GM23338 (cell line): ENCODE measurements around the gene GYS2. TPM values are rescaled to one million over a fixed set of nuclear protein-coding genes. Genes with fewer than 3 reads are reported as not detected.

Experiments
- CREB1 ChIP-seq: fragments of 250-450 bp; sonication (Bioruptor Pico); IDR thresholded peaks from 2 replicates; pipeline ENCODE4 v1.5.0; 2020; ENCODE audit warnings: low read depth, mild to moderate bottlenecking, moderate library complexity
- ETS1 ChIP-seq: IDR thresholded peaks from 2 replicates; pipeline ENCODE4 v1.6.1; 2016; ENCODE audit warnings: antibody characterized with exemption
- EZH2 ChIP-seq: fragments of 200-600 bp; sonication (generic); IDR thresholded peaks from one replicate; pipeline ENCODE4 v1.8.0; 2017; ENCODE audit warnings: antibody characterized with exemption, mild to moderate bottlenecking, low read depth; ENCODE audit not compliant: unreplicated experiment
- JUNB ChIP-seq: IDR thresholded peaks from one replicate; pipeline ENCODE4 v1.6.1; 2016; ENCODE audit warnings: antibody characterized with exemption; ENCODE audit not compliant: unreplicated experiment
- NANOG ChIP-seq: IDR thresholded peaks from 2 replicates; pipeline ENCODE4 v1.6.1; 2016; ENCODE audit warnings: antibody characterized with exemption, borderline replicate concordance
- POLR2AphosphoS5 ChIP-seq: IDR thresholded peaks from 2 replicates; pipeline ENCODE4 v1.6.1; 2016; ENCODE audit warnings: antibody characterized with exemption, low read depth
- STAT1 ChIP-seq: IDR thresholded peaks from one replicate; pipeline ENCODE4 v1.6.1; 2016; ENCODE audit warnings: antibody characterized with exemption; ENCODE audit not compliant: unreplicated experiment
- ZNF114 ChIP-seq: fragments of 250-450 bp; sonication (Bioruptor Pico); IDR thresholded peaks from 2 replicates; pipeline ENCODE4 v1.5.0; 2020; ENCODE audit warnings: mild to moderate bottlenecking, moderate library complexity
- ZNF331 ChIP-seq: fragments of 250-450 bp; sonication (Bioruptor Pico); IDR thresholded peaks from 2 replicates; pipeline ENCODE4 v1.5.0; 2020; ENCODE audit warnings: low read depth, mild to moderate bottlenecking, moderate library complexity
- polyA plus RNA-seq: library from polyadenylated mRNA; unstranded; fragments of >200 nt; fragmentation: Nextera tagmentation; extraction: Ambion mirVana; gene quantifications from 2 replicates; pipeline ENCODE4 v1.2.1, GENCODE V29; 2016
- total RNA-seq: library from RNA; depleted of rRNA; stranded (reverse); fragments of >200 nt; shearing (Covaris generic); gene quantifications from 2 replicates; pipeline ENCODE4 v1.2.3, GENCODE V29; 2014
- TF ChIP-seq, protein P1 (sequence below): fragments of 250-450 bp; sonication (Bioruptor Pico); IDR thresholded peaks from 2 replicates; pipeline ENCODE4 v1.5.0; 2020; ENCODE audit warnings: mild to moderate bottlenecking, moderate library complexity
- TF ChIP-seq, protein P2 (sequence below): IDR thresholded peaks from one replicate; pipeline ENCODE4 v1.6.1; 2018; ENCODE audit warnings: antibody characterized with exemption; ENCODE audit not compliant: unreplicated experiment

GYS2 gene
- total and polyA plus RNA-seq, 2 experiments from 2014 or later: not detected

DNA sequence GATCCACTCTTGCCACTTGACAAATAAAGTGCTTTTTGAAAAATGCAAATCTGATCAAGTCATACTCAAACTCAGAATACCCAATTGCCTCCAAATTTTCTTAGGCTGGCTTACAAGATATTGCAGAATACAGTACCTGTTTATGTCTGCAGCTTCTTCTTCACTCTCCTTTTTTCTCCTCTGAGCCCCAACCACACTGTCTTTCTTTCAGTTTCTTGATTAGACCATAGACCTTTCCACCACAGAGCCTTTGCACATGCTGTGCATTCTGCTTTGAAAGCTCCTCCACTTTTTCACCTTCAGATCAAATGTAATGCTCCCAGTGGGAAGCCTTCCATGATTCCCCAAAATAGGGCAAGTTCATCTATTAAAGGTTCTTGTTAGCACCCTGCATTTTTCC, 13.9 kb upstream of the GYS2 start (continued):
- TF ChIP-seq, protein P1, sequence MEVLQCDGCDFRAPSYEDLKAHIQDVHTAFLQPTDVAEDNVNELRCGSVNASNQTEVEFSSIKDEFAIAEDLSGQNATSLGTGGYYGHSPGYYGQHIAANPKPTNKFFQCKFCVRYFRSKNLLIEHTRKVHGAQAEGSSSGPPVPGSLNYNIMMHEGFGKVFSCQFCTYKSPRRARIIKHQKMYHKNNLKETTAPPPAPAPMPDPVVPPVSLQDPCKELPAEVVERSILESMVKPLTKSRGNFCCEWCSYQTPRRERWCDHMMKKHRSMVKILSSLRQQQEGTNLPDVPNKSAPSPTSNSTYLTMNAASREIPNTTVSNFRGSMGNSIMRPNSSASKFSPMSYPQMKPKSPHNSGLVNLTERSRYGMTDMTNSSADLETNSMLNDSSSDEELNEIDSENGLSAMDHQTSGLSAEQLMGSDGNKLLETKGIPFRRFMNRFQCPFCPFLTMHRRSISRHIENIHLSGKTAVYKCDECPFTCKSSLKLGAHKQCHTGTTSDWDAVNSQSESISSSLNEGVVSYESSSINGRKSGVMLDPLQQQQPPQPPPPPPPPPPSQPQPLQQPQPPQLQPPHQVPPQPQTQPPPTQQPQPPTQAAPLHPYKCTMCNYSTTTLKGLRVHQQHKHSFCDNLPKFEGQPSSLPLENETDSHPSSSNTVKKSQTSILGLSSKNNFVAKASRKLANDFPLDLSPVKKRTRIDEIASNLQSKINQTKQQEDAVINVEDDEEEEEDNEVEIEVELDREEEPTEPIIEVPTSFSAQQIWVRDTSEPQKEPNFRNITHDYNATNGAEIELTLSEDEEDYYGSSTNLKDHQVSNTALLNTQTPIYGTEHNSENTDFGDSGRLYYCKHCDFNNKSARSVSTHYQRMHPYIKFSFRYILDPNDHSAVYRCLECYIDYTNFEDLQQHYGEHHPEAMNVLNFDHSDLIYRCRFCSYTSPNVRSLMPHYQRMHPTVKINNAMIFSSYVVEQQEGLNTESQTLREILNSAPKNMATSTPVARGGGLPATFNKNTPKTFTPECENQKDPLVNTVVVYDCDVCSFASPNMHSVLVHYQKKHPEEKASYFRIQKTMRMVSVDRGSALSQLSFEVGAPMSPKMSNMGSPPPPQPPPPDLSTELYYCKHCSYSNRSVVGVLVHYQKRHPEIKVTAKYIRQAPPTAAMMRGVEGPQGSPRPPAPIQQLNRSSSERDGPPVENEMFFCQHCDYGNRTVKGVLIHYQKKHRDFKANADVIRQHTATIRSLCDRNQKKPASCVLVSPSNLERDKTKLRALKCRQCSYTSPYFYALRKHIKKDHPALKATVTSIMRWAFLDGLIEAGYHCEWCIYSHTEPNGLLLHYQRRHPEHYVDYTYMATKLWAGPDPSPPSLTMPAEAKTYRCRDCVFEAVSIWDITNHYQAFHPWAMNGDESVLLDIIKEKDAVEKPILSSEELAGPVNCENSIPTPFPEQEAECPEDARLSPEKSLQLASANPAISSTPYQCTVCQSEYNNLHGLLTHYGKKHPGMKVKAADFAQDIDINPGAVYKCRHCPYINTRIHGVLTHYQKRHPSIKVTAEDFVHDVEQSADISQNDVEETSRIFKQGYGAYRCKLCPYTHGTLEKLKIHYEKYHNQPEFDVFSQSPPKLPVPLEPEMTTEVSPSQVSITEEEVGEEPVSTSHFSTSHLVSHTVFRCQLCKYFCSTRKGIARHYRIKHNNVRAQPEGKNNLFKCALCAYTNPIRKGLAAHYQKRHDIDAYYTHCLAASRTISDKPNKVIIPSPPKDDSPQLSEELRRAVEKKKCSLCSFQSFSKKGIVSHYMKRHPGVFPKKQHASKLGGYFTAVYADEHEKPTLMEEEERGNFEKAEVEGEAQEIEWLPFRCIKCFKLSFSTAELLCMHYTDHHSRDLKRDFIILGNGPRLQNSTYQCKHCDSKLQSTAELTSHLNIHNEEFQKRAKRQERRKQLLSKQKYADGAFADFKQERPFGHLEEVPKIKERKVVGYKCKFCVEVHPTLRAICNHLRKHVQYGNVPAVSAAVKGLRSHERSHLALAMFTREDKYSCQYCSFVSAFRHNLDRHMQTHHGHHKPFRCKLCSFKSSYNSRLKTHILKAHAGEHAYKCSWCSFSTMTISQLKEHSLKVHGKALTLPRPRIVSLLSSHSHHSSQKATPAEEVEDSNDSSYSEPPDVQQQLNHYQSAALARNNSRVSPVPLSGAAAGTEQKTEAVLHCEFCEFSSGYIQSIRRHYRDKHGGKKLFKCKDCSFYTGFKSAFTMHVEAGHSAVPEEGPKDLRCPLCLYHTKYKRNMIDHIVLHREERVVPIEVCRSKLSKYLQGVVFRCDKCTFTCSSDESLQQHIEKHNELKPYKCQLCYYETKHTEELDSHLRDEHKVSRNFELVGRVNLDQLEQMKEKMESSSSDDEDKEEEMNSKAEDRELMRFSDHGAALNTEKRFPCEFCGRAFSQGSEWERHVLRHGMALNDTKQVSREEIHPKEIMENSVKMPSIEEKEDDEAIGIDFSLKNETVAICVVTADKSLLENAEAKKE: no peak
- TF ChIP-seq CREB1 (CRISPR knock-in tag): no peak
- no peak for TF ChIP-seq ZNF114 (CRISPR knock-in tag)
- no peak for TF ChIP-seq EZH2
- no peak for TF ChIP-seq POLR2AphosphoS5
- no peak for TF ChIP-seq NANOG
- no peak for TF ChIP-seq STAT1
- TF ChIP-seq JUNB: no peak
- TF ChIP-seq ZNF331 (CRISPR knock-in tag): no peak
- TF ChIP-seq, protein P2, sequence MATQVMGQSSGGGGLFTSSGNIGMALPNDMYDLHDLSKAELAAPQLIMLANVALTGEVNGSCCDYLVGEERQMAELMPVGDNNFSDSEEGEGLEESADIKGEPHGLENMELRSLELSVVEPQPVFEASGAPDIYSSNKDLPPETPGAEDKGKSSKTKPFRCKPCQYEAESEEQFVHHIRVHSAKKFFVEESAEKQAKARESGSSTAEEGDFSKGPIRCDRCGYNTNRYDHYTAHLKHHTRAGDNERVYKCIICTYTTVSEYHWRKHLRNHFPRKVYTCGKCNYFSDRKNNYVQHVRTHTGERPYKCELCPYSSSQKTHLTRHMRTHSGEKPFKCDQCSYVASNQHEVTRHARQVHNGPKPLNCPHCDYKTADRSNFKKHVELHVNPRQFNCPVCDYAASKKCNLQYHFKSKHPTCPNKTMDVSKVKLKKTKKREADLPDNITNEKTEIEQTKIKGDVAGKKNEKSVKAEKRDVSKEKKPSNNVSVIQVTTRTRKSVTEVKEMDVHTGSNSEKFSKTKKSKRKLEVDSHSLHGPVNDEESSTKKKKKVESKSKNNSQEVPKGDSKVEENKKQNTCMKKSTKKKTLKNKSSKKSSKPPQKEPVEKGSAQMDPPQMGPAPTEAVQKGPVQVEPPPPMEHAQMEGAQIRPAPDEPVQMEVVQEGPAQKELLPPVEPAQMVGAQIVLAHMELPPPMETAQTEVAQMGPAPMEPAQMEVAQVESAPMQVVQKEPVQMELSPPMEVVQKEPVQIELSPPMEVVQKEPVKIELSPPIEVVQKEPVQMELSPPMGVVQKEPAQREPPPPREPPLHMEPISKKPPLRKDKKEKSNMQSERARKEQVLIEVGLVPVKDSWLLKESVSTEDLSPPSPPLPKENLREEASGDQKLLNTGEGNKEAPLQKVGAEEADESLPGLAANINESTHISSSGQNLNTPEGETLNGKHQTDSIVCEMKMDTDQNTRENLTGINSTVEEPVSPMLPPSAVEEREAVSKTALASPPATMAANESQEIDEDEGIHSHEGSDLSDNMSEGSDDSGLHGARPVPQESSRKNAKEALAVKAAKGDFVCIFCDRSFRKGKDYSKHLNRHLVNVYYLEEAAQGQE: no peak
- TF ChIP-seq ETS1: no peak
